22Rv1 (cell line): ENCODE results near the gene PPP1R13B.

Experiments
- H3K27ac ChIP-seq: fragments of 450-650 bp; 2 replicates; pipeline ENCODE4 v1.5.1; 2017
- ZFX ChIP-seq: fragments of 450-650 bp; IDR thresholded peaks from 2 replicates; pipeline ENCODE4 v1.6.1; 2017; ENCODE audit warnings: antibody characterized with exemption, borderline replicate concordance
- TF ChIP-seq, protein P1 (sequence below): fragments of 450-650 bp; IDR thresholded peaks from 2 replicates; pipeline ENCODE4 v1.5.1; 2017; ENCODE audit warnings: mild to moderate bottlenecking

Gene PPP1R13B

DNA sequence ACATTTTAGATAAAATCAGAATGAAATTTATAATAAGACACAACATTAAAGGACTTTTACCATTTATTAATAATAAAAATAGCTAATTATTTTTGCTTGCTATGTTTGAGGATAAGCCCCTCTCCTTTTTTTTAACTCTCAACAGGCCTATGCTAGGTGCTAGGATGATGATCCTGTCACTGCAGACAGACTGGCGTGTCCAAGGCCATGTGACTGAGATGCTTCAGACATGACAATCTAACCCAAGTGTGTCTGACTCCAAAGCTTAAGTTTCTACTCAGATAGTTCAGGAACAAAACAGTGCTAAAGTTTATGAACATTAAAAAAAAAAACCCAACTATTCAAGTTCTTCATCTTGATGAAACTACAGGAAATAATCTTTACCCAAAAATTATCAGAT lies 29.8 kb downstream of the PPP1R13B start:
- TF ChIP-seq ZFX, result no peak
- TF ChIP-seq, protein P1, sequence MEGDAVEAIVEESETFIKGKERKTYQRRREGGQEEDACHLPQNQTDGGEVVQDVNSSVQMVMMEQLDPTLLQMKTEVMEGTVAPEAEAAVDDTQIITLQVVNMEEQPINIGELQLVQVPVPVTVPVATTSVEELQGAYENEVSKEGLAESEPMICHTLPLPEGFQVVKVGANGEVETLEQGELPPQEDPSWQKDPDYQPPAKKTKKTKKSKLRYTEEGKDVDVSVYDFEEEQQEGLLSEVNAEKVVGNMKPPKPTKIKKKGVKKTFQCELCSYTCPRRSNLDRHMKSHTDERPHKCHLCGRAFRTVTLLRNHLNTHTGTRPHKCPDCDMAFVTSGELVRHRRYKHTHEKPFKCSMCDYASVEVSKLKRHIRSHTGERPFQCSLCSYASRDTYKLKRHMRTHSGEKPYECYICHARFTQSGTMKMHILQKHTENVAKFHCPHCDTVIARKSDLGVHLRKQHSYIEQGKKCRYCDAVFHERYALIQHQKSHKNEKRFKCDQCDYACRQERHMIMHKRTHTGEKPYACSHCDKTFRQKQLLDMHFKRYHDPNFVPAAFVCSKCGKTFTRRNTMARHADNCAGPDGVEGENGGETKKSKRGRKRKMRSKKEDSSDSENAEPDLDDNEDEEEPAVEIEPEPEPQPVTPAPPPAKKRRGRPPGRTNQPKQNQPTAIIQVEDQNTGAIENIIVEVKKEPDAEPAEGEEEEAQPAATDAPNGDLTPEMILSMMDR, result no peak
- no peak overlapping the region for H3K27ac ChIP-seq

DNA sequence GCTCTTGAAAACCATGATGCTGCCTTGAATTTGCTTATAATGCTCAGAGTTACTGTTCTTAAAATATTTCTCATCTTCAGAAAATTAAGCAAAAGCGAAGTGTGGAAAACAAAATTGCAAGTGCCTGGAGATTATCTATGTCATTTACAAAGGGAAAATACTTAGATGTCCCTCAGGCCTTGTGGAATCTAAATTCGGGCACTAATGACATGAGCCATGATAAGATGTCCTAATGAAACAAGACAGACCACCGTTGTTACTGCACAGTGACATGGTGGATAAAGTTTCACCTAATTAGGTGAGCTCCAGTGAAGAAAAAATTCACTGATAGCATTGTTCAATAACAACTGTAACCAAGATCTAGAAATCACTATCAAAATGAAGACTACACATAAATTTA lies 30.4 kb downstream of the PPP1R13B start:
- no peak for TF ChIP-seq ZFX
- TF ChIP-seq, protein P1, result no peak
- H3K27ac ChIP-seq, result no peak overlapping the region

DNA sequence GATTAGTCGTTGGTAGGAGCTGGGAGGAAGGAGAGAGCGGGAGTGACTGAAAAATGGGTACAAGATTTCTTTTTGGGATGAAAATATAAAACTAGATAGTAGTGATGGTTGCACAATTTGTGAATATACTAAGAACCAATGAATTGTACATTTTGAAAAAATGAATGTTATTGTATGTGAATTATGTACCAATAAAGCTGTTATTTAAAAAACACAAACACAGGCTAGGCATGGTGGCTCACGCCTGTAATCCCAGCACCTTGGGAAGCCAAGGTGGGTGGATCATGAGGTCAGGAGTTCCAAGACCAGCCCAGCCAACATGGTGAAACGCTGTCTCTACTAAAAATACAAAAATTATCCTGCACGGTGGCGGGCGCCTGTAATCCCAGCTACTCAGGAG lies 32.1 kb downstream of the PPP1R13B start:
- TF ChIP-seq ZFX, result no peak
- TF ChIP-seq, protein P1, result no peak
- no peak overlapping the region for H3K27ac ChIP-seq

DNA sequence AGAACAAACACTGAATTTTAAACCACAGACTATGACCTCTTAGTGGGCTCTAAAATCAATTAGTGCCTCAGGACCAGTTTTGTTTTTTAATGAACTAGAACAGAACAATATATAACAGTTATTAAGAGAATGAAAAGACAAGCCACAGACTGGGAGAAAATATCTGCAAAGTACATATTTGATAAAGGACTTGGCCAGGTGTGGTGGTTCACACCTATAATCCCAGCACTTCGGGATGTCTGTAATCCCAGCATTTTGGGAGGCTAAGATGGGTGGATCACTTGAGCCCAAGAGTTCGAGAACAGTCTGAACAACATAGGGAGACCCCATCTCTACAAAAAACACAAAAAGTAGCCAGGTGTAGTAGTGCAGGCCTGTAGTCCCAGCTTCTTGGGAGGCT lies 36.2 kb downstream of the PPP1R13B start:
- TF ChIP-seq, protein P1, result no peak
- no peak for TF ChIP-seq ZFX
- no peak overlapping the region for H3K27ac ChIP-seq

DNA sequence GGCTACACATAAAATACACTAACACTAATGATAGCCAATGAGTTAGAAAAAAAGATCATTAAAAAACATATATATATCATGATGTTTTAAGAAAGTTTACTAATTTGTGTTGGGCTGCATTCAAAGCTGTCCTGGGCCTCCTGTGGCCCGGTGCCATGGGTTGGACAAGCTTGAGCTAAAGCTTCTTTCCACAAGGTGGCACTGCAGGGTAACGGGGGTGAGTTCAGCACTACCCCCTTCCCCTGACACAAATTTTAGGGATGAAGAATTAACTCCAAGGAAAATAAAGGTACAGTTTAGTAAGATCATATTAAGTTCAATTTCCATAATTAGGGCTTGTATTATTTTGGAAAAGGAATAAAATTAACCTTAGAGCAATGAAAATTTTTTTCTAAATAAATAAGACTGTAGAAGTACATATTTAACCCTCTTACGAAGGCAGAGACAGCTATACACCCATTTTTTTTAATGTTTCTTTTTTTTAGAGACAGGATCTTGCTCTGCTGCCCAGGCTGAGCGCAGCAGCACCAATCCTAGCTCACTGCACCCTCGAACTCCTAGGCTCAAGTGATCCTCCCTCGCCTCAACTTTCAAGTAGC lies 38.9 kb downstream of the PPP1R13B start:
- no peak overlapping the region for H3K27ac ChIP-seq
- TF ChIP-seq ZFX, result no peak
- TF ChIP-seq, protein P1, result peak; percentile 97

DNA sequence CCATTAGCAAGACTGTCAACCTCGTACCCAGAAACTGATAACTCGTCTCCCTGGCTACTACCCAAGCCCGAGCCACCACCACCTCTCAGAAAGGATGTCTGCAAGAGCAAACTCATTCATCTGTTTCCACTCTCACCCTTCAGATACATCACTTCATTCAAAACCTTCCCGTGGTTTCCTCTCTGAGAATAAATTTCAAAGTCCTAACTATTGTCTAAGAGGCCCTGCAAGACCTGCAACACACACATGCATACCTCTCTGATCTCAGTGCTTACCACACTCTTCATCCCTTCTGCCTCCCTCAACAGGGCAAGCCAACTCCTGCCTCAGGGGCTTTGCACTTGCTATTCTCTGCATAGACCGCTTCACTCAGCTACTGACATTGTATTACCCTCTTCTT lies 40.6 kb downstream of the PPP1R13B start:
- TF ChIP-seq ZFX, result no peak
- TF ChIP-seq, protein P1, result no peak
- H3K27ac ChIP-seq, result no peak overlapping the region

DNA sequence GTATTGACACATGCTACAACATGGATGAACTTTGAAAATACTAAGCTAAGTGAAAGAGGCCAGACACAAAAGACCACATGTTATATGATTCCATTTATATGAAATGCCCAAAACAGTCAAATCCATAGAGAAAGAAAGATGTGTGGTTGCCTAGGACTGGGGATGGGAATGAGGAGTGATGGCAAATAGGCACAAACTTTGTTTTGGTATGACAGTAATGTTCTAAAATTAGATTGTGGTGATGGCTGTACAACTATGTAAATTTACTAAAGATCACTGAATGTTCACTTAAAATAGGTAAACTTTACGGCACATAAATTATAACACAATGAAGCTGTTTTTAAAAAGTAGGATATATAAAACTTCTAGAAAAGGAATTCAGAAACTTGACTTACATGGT lies 41.7 kb downstream of the PPP1R13B start:
- TF ChIP-seq ZFX, result no peak
- TF ChIP-seq, protein P1, result no peak
- H3K27ac ChIP-seq, result no peak overlapping the region
